ENCODE results near the gene ACKR2.

ACKR2 gene

GRCh38 chr3:42894698-42895579, 85.7 kb downstream of the ACKR2 start:
- no peak for TF ChIP-seq CTCF (conservative IDR thresholded peaks at IDR 0.05; ENCODE audit: low read depth, low read length)
- Histone ChIP-seq H3K79me2 (ENCODE audit: insufficient read depth, low read depth) (no peaks in the 10 kb centered on the region), H4K20me1 (ENCODE audit: insufficient read depth) (no peaks in the 10 kb centered on the region), H3K36me3 (ENCODE audit: insufficient read depth) (no peaks in the 10 kb centered on the region), H3K4me2 (no peak overlapping the region), H3K4me1 (ENCODE audit: low read depth, poor library complexity, severe bottlenecking) (no peaks in the 10 kb centered on the region), H3K27me3 (ENCODE audit: insufficient read depth, low read depth) (no peaks in the 10 kb centered on the region), H3K4me3 (IDR thresholded peaks at IDR 0.05; ENCODE audit: insufficient read depth, low read depth, low read length) (no peak overlapping the region), H3K27ac (no peak overlapping the region), H3K9ac (no peak overlapping the region), H2AFZ (ENCODE audit: low read depth) (no peak overlapping the region)

- no peak for TF ChIP-seq CTCF (conservative IDR thresholded peaks at IDR 0.05; ENCODE audit: low read depth, low read length)
- H3K27ac ChIP-seq: no peak overlapping the region
These were observed 86.3 kb downstream of the ACKR2 start for GRCh38 chr3:42895580-42895868.

GRCh38 chr3:42898896-42899675, 89.8 kb downstream of the ACKR2 start:
- Histone ChIP-seq H3K79me2 (ENCODE audit: insufficient read depth, low read depth) (no peaks in the 10 kb centered on the region), H3K27me3 (ENCODE audit: insufficient read depth, low read depth) (no peaks in the 10 kb centered on the region), H3K4me2 (no peak overlapping the region), H3K4me1 (ENCODE audit: low read depth, poor library complexity, severe bottlenecking) (no peaks in the 10 kb centered on the region), H3K4me3 (IDR thresholded peaks at IDR 0.05; ENCODE audit: insufficient read depth, low read depth, low read length) (no peak overlapping the region), H2AFZ (ENCODE audit: low read depth) (no peak overlapping the region), H3K9ac (no peak overlapping the region), H4K20me1 (ENCODE audit: insufficient read depth) (no peaks in the 10 kb centered on the region), H3K27ac (no peak overlapping the region), H3K36me3 (ENCODE audit: insufficient read depth) (no peaks in the 10 kb centered on the region)
- no peak for TF ChIP-seq CTCF (conservative IDR thresholded peaks at IDR 0.05; ENCODE audit: low read depth, low read length)

More at GRCh38 chr3:42895580-42895868, 86.3 kb downstream of the ACKR2 start:
- Histone ChIP-seq H2AFZ (ENCODE audit: low read depth) (no peak overlapping the region), H3K4me1 (ENCODE audit: low read depth, poor library complexity, severe bottlenecking) (no peaks in the 10 kb centered on the region), H3K4me3 (IDR thresholded peaks at IDR 0.05; ENCODE audit: insufficient read depth, low read depth, low read length) (no peak overlapping the region), H3K79me2 (ENCODE audit: insufficient read depth, low read depth) (no peaks in the 10 kb centered on the region), H3K4me2 (no peak overlapping the region), H3K9ac (no peak overlapping the region), H3K36me3 (ENCODE audit: insufficient read depth) (no peaks in the 10 kb centered on the region), H3K27me3 (ENCODE audit: insufficient read depth, low read depth) (no peaks in the 10 kb centered on the region), H4K20me1 (ENCODE audit: insufficient read depth) (no peaks in the 10 kb centered on the region)

- Histone ChIP-seq H3K4me2 (no peak overlapping the region), H3K27ac (no peak overlapping the region), H3K4me3 (IDR thresholded peaks at IDR 0.05; ENCODE audit: insufficient read depth, low read depth, low read length) (no peak overlapping the region), H3K79me2 (ENCODE audit: insufficient read depth, low read depth) (no peaks in the 10 kb centered on the region), H3K9ac (no peak overlapping the region), H4K20me1 (ENCODE audit: insufficient read depth) (no peaks in the 10 kb centered on the region), H2AFZ (ENCODE audit: low read depth) (no peak overlapping the region), H3K4me1 (ENCODE audit: low read depth, poor library complexity, severe bottlenecking) (no peaks in the 10 kb centered on the region), H3K27me3 (ENCODE audit: insufficient read depth, low read depth) (no peaks in the 10 kb centered on the region), H3K36me3 (ENCODE audit: insufficient read depth) (no peaks in the 10 kb centered on the region)
- no peak for TF ChIP-seq CTCF (conservative IDR thresholded peaks at IDR 0.05; ENCODE audit: low read depth, low read length)
These were observed 91.2 kb downstream of the ACKR2 start for GRCh38 chr3:42900226-42901072.

All from KMS-11 (cell line).